GM19372 (cell line): ENCODE results near the gene CDKN2A.
"Not testable (repeated sequence)": the region's sequence is repeated elsewhere in the genome, so short reads cannot be mapped to it uniquely, and the experiment has no call there.

Experiments used
- ATAC-seq: cut with Tn5 transposase; IDR thresholded peaks from one replicate; pipeline ENCODE4 v1.9.1; 2021; ENCODE audit warnings: mild to moderate bottlenecking, low read depth, moderate library complexity; ENCODE audit not compliant: unreplicated experiment

The CDKN2A gene

GRCh38 chr9:21959268-21959667 is 34.9 kb downstream of the CDKN2A start:
- ATAC-seq = not testable (repeated sequence)

- no peak for ATAC-seq
Measured at GRCh38 chr9:21958833-21959232, 35.4 kb downstream of the CDKN2A start.

DNA sequence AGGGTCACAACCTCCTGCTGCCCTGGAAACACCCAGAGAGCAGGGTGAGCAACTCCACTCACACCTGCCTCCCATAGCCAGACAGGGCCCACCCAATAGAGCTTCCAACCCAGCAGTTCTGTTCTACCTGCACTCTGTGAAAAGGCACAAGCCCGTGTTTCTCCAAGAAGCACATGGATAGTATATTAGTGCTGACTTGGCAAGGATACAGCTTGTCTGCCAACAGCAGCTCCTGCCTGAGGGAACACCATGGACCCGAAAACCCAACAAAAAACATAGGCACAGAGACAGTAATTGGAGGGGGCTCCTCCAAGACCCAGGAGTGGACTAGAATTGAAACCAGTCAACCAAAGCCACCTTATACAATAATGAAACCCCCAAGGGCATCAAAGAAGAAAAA is 48.6 kb downstream of the CDKN2A start:
- ATAC-seq = no peak

- no peak for ATAC-seq
Measured at GRCh38 chr9:21943464-21943863, 50.7 kb downstream of the CDKN2A start.

GRCh38 chr9:21941337-21941995 is 52.7 kb downstream of the CDKN2A start:
- ATAC-seq = no peak

DNA sequence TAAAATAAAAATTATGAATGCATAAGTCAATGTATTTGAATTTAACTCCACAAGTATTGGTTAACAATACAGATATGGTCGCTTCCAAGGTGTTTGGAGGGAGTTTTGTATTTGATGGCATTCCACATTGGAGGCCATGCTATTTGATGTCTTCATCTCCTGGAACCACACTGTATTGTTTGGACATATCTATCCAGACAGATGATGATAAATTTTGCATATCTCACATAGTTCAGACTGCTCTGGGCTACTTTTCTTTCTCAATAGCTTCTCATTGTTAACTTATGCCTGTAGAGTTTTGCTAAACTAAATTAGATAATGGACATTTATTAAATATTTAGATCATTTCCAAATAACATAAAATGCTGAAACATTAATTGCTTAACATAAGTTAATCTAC is 58.0 kb downstream of the CDKN2A start:
- ATAC-seq = no peak

GRCh38 chr9:21935631-21936030 is 58.6 kb downstream of the CDKN2A start:
- no peak for ATAC-seq

DNA sequence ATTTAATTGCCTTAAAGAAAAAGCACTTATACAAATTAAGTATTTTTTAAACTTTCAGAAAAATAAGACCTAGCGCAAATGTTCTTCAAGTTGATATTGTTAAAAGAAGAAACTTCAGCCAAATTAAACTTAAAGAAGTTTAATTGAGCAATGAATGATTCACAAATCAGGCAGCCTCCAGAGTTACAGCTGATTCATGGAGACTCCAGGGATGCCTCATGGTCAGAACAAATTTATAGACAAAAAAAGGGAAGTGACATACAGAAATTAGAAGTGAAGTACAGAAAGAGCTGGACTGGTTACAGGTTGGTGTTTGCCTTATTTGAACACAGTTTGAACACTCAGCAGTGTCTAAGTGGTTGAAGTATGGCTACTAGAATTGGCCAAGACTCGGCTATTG is 60.3 kb downstream of the CDKN2A start:
- no peak for ATAC-seq

DNA sequence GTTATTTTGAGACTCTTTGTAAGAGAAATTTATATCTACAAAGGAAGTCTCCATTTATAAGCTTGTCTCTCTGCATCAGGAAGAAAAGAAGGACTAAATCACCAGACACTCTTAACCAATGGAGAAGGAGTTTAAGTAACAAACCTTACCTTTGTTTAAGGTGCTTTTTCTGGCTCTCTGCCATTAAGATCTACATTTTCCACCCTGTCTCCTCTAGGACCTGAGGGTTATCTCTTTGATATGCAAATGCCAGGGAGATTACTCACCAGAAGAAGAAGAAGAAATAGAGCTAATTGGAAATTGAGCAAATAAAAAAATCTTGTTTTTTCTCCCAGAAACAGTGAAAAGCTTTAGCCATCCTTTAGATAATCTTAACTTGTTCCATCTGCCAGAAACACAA is 60.9 kb downstream of the CDKN2A start:
- ATAC-seq = no peak

GRCh38 chr9:21931428-21931827 is 62.8 kb downstream of the CDKN2A start:
- no peak for ATAC-seq

DNA sequence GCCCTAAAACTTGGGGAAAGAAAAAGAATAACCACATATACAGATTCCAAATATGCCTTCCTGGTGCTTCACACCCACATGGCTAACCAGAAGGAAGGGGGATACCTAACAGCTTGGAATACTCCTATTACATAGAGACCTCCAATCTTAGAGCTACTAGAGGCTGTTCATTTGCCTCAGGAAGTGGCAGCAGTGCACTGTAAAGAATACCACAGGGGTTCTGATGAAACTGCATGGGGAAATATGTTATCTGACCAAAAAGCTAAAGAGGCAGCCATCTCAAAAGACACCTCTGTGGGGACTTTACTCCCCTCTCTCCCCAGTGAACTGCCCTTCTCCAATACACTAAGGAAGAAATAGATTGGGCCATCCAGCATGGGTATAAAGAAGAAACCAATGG is 66.4 kb downstream of the CDKN2A start:
- ATAC-seq = no peak

DNA sequence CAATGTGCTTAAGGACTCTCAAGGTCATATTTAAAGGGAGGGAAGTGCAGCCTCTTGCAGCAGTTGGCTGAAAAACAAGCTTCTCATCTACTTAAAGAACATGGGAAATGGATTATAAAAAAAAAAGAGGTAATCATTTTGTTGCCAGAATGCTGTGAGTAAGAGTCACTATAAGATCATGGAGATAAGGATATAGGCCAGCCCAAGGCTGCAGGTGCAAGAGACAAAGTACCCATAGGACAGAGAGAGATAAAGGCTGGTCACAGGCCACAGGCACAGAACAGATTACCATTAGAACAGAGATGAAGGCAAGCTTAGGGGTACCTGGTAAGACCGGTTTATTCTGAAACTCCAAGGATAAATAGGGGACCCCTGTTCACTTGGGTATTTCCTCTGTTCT is 70.5 kb downstream of the CDKN2A start:
- ATAC-seq = no peak

DNA sequence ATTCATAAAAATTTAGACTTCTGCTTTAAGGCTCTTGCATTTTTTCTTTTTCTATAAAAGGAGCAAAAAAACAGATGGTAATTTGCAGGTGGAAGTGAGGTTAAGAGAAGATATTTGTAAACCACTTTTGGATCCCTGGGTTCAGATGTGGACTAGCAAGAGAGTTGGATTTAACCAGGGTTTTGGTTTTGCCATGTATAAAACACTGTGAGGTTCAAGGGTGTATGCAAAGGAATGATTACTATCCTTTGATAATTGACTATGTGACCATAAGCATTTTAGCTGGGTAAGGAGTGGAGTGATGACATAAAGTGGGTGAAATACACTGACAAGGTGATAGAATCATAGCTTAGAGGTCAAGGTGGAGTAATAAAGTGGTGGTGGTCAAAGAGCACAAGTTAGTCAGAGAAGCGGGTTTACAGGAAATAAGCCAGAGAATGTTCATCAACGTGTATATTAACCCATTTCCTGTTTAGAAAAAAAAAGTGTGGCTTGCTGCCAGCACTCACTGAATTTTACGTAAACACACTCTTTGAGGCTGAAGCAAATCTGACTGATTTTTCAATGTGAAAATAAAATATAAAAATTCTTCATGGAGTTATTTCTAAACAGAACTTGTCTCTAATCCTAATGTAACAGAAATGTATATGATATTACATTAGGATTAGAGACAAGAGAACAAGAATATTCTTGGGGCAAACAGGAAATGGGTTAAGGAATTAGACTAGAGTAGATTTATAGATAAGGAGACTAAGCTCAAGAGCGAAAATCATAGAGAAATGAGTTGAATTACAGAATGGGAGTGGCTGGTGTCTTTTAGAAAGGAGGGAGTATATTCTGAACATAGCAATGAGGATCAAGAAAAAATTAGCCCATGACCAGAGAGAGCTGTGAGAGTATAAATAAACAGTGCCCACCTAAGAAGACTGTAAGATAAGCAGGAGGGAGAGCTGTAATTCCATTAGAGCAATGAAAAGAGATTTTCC is 74.5 kb downstream of the CDKN2A start:
- peak; percentile 66 for ATAC-seq
